Aorta (tissue), 5 donors: Measurements from ENCODE around the gene NAA25. TPM values are rescaled to one million over a fixed set of nuclear protein-coding genes. Genes with fewer than 3 reads are reported as not detected.
A peak's percentile ranks its signal among the peaks of the same experiment; 100 is the strongest.
"Not testable (repeated sequence)": the region's sequence is repeated elsewhere in the genome, so short reads cannot be mapped to it uniquely, and the experiment has no call there.

Source experiments
- ATAC-seq: fragments of 200-7000 bp; cut with Tn5 transposase; one replicate; pipeline ENCODE4 v1.9.1; 2022; ENCODE audit warnings: moderate library complexity; ENCODE audit not compliant: low FRiP score
- DNase-seq, 2 donors: peaks; one replicate each; pipeline ENCODE4 v3.0.0-alpha.2; 2020
- H3K27ac ChIP-seq, 2 donors: one replicate each; pipeline ENCODE4 v1.5.1; 2013; ENCODE audit warnings: low read length in 2 of 2, mild to moderate bottlenecking in 2 of 2, moderate library complexity in 2 of 2, control low read depth in 1 of 2, inconsistent platforms in 1 of 2, low read depth in 1 of 2
- H3K27me3 ChIP-seq, 2 donors: one replicate each; pipeline ENCODE4 v1.6.1; 2013; ENCODE audit warnings: control low read depth in 1 of 2, low read length in 1 of 2, mild to moderate bottlenecking in 1 of 2, moderate library complexity in 1 of 2; ENCODE audit not compliant: insufficient read depth in 2 of 2, control insufficient read depth in 1 of 2
- H3K36me3 ChIP-seq, 2 donors: one replicate each; pipeline ENCODE4 v1.6.1; 2013; ENCODE audit warnings: control low read depth in 1 of 2, low read length in 1 of 2, mild to moderate bottlenecking in 1 of 2; ENCODE audit not compliant: insufficient read depth in 2 of 2, control insufficient read depth in 1 of 2
- H3K4me1 ChIP-seq, 2 donors: one replicate each; pipeline ENCODE4 v1.6.1; 2013; ENCODE audit warnings: low read length in 2 of 2, control low read depth in 1 of 2, mild to moderate bottlenecking in 1 of 2, moderate library complexity in 1 of 2; ENCODE audit not compliant: insufficient read depth in 2 of 2, control insufficient read depth in 1 of 2
- H3K4me3 ChIP-seq, 2 donors: one replicate each; pipeline ENCODE4 v1.5.1; 2013; ENCODE audit warnings: low read length in 2 of 2, control low read depth in 1 of 2, mild to moderate bottlenecking in 1 of 2
- H3K9me3 ChIP-seq: one replicate; pipeline ENCODE4 v1.6.1; 2013; ENCODE audit warnings: mild to moderate bottlenecking, low read length; ENCODE audit not compliant: control insufficient read depth
- WGBS, 2 donors: extraction: QIAGEN DNeasy Blood & Tissue Kit; methylation state at CpG; one replicate each; pipeline ENCODE4 v1.1.7; 2013; 5-methylcytosine and 5-hydroxymethylcytosine counted together
- intact Hi-C, 2 donors: fragments of 100-400 bp; cut with DNase I; formaldehyde crosslinking; loops; one replicate each; pipeline versions ENCODE4 v1.14.2 to v1.15.0; 2022
- polyA plus RNA-seq, 2 donors: library from polyadenylated mRNA; stranded (reverse); fragments of 200-250 nt; gene quantifications; one replicate each; pipeline ENCODE4 v1.2.3, GENCODE V29; 2013
- total RNA-seq, 2 donors: library from RNA; stranded (reverse); fragmentation: NEBNext Ultra II Directional; extraction: Animal tissue kit (Norgen Biotek cat#: 25700); gene quantifications; one replicate each; pipeline ENCODE4 v1.2.1, GENCODE V29; 2021
- donor health status: healthy with polysubstance abuse.
- donor health status: Bipolar disorder and iron deficiency.
- donor health status: DM: no; HTN: no; CAD: no.
- donor health status: DM: no; HTN: no; CAD: no.
- donor health status: DM: yes; HTN: yes; CAD: no.

NAA25 gene
- total and polyA plus RNA-seq, 4 donors: 2.1 to 27.5 (median 14.3) TPM

GRCh38 chr12:112110787-112111662 lies 2.4 kb upstream of the NAA25 start:
- H3K4me1 ChIP-seq, DNase-seq, ATAC-seq, intact Hi-C loops, H3K4me3 ChIP-seq, H3K27me3 ChIP-seq, H3K36me3 ChIP-seq, H3K9me3 ChIP-seq: not testable (repeated sequence)
- H3K27ac ChIP-seq: peak overlapping the region in 1 of 2 donors; percentile 20
- 89% methylated on average over 20 of the region's 20 CpGs for WGBS, 2 donors

GRCh38 chr12:112107306-112108201 lies 1.0 kb downstream of the NAA25 start:
- Histone ChIP-seq H3K36me3 (no peaks in the 10 kb centered on the region), H3K4me1 (no peaks in the 10 kb centered on the region), H3K27me3 (no peaks in the 10 kb centered on the region), H3K27ac (peak overlapping the region in 1 of 2 donors; percentile 46), H3K4me3 (peak overlapping the region; percentile 46 to 64), H3K9me3 (no peaks in the 10 kb centered on the region)
- no peak for ATAC-seq
- intact Hi-C loops: loop anchor here in 1 of 2 donors (10.0 kb wide), 1 partner anchor 93 kb away; the partner anchor contains the start of genes ERP29 and TMEM116
- WGBS, 2 donors: 27% methylated on average over 13 of the region's 13 CpGs
- DNase-seq: no peak

- no peaks in the 10 kb centered on the region for H3K9me3 ChIP-seq
- ATAC-seq (no peak), DNase-seq (no peak)
- no peak overlapping the region for H3K27ac ChIP-seq
- no peaks in the 10 kb centered on the region for H3K27me3 ChIP-seq
- intact Hi-C loops: loop anchor here in 1 of 2 donors (10.0 kb wide), 1 partner anchor 91 kb away; the partner anchor contains the start of genes ERP29 and TMEM116
- H3K36me3 ChIP-seq: no peaks in the 10 kb centered on the region
- no peaks in the 10 kb centered on the region for H3K4me1 ChIP-seq
- no peak overlapping the region for H3K4me3 ChIP-seq
- WGBS, 2 donors: 68 to 80% methylated on average over 3 of the region's 3 CpGs
Measured at GRCh38 chr12:112105891-112106290, 2.7 kb downstream of the NAA25 start.

- WGBS, 2 donors: 84 to 88% methylated on average over 8 of the region's 8 CpGs
- Histone ChIP-seq H3K36me3 (no peaks in the 10 kb centered on the region), H3K9me3 (no peaks in the 10 kb centered on the region), H3K4me3 (no peak overlapping the region), H3K4me1 (no peaks in the 10 kb centered on the region), H3K27ac (no peak overlapping the region), H3K27me3 (no peaks in the 10 kb centered on the region)
- DNase-seq (no peak), ATAC-seq (no peak)
- intact Hi-C loops: loop anchor here in 1 of 2 donors (10.0 kb wide), 1 partner anchor 89 kb away; the partner anchor contains the start of genes ERP29 and TMEM116
Measured at GRCh38 chr12:112103758-112104503, 4.7 kb downstream of the NAA25 start.

- intact Hi-C loops: loop anchor here in 1 of 2 donors (10.0 kb wide), 1 partner anchor 88 kb away; the partner anchor contains the start of genes ERP29 and TMEM116
- H3K36me3 ChIP-seq, H3K4me1 ChIP-seq, H3K4me3 ChIP-seq, H3K27ac ChIP-seq, H3K9me3 ChIP-seq, ATAC-seq, DNase-seq, H3K27me3 ChIP-seq: not testable (repeated sequence)
- 96 to 97% methylated on average over 19 of the region's 19 CpGs for WGBS, 2 donors
Measured at GRCh38 chr12:112102746-112103145, 5.8 kb downstream of the NAA25 start.

- Histone ChIP-seq H3K36me3 (no peaks in the 10 kb centered on the region), H3K9me3 (no peaks in the 10 kb centered on the region), H3K27me3 (no peaks in the 10 kb centered on the region), H3K27ac (no peak overlapping the region), H3K4me1 (no peaks in the 10 kb centered on the region), H3K4me3 (no peak overlapping the region)
- 96% methylated on average over 4 of the region's 4 CpGs for WGBS, 2 donors
- no peak for ATAC-seq
- DNase-seq: no peak
- intact Hi-C loops: loop anchor here in 1 of 2 donors (10.0 kb wide), 1 partner anchor 87 kb away; the partner anchor contains the start of genes ERP29 and TMEM116
Measured at GRCh38 chr12:112102127-112102526, 6.5 kb downstream of the NAA25 start.

GRCh38 chr12:112100500-112100899 lies 8.1 kb downstream of the NAA25 start:
- not testable (repeated sequence) for H3K27me3 ChIP-seq, H3K4me3 ChIP-seq, H3K27ac ChIP-seq, H3K36me3 ChIP-seq, H3K4me1 ChIP-seq, ATAC-seq, H3K9me3 ChIP-seq, DNase-seq
- intact Hi-C loops: loop anchor here in 1 of 2 donors (10.0 kb wide), 1 partner anchor 86 kb away; the partner anchor contains the start of genes ERP29 and TMEM116
- WGBS, 2 donors: 98% methylated on average over 15 of the region's 15 CpGs

- H3K9me3 ChIP-seq: no peaks in the 10 kb centered on the region
- H3K36me3 ChIP-seq: no peaks in the 10 kb centered on the region
- H3K27ac ChIP-seq: no peak overlapping the region
- H3K4me3 ChIP-seq: no peak overlapping the region
- 94 to 96% methylated on average over 8 of the region's 8 CpGs for WGBS, 2 donors
- DNase-seq (no peak), ATAC-seq (no peak)
- H3K27me3 ChIP-seq: no peaks in the 10 kb centered on the region
- peaks cover 0 to 3% of the 10 kb centered on the region in 2 donors for H3K4me1 ChIP-seq
- intact Hi-C loops: no loop called here
Measured at GRCh38 chr12:112097641-112098040, 10.9 kb downstream of the NAA25 start.
